NCI-H1105 treated with DMSO at 0.1 percent for 48 hours (cell line): ENCODE measurements around the gene SF3B1.
"Not testable (repeated sequence)": the region's sequence is repeated elsewhere in the genome, so short reads cannot be mapped to it uniquely, and the experiment has no call there.

ENCODE experiments used
- DNase-seq: peaks from one replicate; lab custom pipeline; 2025; lab: John Stamatoyannopoulos, UW

Gene SF3B1, protein sequence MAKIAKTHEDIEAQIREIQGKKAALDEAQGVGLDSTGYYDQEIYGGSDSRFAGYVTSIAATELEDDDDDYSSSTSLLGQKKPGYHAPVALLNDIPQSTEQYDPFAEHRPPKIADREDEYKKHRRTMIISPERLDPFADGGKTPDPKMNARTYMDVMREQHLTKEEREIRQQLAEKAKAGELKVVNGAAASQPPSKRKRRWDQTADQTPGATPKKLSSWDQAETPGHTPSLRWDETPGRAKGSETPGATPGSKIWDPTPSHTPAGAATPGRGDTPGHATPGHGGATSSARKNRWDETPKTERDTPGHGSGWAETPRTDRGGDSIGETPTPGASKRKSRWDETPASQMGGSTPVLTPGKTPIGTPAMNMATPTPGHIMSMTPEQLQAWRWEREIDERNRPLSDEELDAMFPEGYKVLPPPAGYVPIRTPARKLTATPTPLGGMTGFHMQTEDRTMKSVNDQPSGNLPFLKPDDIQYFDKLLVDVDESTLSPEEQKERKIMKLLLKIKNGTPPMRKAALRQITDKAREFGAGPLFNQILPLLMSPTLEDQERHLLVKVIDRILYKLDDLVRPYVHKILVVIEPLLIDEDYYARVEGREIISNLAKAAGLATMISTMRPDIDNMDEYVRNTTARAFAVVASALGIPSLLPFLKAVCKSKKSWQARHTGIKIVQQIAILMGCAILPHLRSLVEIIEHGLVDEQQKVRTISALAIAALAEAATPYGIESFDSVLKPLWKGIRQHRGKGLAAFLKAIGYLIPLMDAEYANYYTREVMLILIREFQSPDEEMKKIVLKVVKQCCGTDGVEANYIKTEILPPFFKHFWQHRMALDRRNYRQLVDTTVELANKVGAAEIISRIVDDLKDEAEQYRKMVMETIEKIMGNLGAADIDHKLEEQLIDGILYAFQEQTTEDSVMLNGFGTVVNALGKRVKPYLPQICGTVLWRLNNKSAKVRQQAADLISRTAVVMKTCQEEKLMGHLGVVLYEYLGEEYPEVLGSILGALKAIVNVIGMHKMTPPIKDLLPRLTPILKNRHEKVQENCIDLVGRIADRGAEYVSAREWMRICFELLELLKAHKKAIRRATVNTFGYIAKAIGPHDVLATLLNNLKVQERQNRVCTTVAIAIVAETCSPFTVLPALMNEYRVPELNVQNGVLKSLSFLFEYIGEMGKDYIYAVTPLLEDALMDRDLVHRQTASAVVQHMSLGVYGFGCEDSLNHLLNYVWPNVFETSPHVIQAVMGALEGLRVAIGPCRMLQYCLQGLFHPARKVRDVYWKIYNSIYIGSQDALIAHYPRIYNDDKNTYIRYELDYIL

DNA sequence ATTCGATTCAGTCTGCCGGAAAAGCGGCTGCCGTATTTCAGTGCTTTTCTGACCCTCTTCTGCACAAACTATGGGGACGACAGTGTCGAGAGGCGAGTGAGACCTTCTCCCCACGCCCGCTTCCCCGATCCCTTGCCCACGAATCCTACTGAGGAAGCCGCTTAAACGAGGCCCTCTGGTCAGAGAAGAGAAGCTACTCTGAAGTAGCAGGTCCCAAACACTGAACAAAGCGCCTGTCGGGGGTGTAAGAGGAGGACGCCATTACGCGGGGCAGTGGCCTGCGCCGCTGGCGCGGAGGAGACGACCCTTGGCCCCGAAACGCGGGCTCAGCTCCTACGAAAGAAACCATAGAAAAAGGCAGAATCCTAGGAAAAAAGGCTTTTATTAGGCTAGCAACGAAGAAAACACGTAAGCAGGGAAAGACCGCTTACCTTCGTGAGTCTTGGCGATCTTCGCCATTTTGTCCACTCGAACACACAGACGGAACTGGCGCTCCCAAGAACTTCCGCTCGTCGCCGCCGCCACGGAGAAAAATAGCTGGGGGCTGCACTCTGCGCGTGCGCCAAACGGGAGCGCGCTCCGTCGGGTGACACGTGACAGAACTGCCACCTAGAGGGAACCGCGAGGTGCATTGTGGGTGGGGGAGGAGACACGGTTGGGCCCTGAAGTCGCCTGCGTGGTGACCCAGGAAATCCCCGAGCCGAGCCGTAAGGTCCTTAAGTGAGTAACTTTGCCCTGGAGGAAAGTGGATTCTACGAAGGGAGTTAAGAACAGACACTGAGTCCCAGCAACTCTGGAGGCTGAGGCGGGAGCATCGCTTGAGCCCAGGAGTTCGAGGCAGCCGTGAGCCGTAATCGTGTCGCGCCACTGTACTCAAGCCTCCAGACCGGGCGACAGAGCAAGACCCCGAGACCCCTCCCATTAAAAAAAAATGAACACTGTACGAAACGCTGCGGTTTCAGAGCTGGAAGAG, at the start of gene SF3B1:
TSS of gene SF3B1 (minus strand) at position 488 of the 973 bp plus-strand sequence. CDS start at position 459, 29 bp downstream.
- peak; percentile 93 for DNase-seq

DNA sequence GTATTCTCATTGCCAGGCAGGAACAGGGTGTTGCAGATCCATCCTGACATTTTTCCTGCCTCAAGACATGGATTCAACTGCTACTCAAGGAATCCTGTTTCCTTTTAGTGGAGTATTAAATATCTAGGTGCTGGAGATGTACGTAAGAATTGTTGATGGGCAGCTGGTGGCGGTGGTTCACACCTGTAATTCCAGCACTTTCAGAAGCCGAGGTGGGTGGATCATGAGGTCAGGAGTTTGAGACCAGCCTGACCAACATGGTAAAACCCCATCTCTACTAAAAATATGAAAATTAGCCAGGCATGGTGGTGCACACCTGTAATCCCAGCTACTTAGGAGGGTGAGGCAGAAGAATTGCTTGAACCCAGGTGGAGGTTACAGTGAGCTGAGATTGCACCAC, 49.4 kb upstream of the SF3B1 start:
- not testable (repeated sequence) for DNase-seq

DNA sequence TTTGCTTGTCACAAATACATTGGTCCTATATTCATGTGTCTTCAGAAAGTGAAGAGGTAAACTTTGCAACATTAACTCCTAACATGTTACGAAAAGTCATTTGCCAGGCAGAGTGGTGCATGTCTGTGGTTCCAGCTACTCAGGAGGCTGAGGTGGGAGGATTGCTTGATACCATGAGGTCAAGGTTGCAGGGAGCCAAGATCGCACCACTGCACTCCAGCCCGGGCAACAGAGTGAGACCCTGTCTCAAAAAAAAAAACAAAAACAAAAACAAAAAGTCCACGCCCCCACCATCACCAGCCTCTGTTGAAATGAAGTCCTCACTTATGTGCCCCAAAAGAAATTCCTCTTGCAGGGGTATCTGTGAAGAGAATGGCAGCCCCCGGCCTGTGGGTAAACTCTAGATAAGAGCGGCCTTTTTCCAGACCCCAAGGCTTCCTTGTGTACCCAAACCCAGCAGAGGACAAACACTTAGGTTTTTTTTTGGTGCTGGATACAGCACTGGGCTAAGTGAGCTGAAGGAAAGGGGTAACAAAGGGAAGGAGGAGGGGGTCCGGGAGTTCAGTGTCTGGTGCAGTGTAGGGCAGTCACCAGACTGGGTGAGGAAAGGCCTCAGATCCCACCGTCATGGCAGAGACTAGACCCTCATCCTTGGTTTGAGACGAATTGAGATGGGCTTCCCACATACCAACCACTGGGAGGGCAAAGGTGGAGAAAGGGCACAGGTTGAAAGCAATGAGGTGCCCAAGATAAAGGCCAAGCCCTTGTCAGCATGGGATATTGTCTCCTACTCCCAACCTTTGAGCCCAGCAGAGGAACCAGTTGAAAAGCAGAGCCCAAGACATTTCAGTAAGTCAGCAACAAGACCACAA, 45.6 kb upstream of the SF3B1 start:
- DNase-seq, result no peak

DNA sequence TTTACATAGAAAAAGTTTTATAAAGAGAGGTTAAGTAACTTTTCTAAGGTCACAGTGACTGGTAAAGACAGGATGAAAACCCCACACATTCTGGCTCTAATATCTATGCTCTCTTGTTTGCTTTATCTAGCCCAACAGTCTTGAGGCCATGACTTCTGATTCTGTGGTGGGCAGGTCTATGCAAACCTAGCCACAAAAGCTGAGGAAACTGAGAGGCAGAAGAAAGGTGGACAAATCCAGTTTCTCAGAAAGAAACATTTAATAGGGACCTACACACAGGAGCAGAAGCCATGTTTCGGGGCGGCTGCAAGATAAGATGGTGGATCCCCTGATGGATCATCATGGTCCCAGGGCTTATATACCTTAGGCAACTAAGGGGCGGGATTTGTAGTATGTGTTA, 43.0 kb upstream of the SF3B1 start:
- no peak for DNase-seq

DNA sequence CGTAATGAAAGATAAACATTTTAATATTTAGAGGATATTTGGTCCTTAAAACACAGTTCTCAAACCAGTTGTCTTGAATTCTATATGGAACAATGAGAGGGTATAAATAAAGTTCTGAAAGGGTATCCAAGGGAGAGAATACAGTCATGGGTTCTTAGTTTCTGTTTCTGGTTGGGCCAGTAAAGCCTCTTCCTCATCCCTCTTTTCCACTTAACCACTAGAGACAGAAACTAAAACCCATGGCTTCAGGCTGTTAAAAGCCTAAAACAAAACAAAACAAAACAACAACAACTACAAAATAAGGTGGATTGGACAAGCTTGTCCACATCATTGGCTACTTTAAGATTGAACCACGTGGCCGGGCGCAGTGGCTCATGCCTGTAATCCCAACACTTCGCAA, 37.3 kb upstream of the SF3B1 start:
- DNase-seq, result no peak

DNA sequence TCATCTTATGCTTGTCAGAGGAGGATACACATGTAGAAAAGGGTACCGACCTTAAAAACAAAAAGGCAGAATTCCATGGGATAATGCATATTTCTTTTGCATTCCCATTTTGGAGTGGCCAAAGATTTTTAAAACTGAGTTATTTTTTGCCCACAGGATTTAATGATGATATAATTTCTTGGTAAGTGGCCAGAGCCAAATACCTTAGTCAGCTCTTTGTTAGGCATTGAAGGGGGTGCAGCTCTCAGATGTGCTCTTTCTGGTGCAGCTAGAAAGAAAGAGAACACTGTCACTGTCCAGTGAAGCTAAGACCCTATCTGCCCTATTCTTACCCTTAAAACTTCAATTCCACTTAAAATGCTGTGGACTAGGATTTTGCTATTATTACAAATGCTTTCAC, 29.3 kb upstream of the SF3B1 start:
- DNase-seq, result no peak

DNA sequence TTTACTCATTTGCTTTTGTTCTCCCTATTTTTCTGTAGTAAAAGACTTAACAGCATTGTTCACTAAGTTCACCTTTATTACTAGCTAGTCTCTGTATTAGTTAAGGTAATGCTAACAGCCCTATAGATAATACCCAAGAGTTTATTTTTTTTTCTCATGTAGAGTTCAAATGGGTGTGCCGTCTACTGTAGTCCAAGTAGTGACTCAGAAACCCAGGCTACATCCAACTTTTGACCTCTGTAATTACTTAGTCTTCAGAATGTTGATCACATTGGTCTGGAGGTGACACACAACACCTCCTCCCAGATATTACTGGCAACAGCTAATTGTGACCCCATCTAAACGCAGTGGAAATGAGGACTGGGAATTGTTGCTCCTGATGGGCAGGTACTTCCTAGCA, 26.2 kb upstream of the SF3B1 start:
- no peak for DNase-seq

DNA sequence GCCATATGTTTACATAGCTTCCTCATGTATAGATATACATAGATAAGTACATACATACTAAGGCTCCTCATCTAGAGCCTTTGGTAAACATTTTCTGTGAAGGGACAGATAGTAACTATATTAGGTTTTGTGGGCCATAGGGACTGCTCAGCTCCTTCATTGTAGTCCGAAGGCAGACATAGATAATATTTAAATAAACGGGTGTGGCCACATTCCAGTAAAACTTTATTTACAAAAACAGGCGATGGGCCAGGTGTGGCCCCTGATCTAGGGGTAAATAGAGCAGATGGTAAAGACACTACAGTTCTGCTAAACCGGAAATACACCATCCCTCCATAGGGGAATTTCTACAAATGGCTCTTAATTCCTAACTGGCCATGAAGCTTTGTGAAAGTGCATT, 25.8 kb upstream of the SF3B1 start:
- no peak for DNase-seq

DNA sequence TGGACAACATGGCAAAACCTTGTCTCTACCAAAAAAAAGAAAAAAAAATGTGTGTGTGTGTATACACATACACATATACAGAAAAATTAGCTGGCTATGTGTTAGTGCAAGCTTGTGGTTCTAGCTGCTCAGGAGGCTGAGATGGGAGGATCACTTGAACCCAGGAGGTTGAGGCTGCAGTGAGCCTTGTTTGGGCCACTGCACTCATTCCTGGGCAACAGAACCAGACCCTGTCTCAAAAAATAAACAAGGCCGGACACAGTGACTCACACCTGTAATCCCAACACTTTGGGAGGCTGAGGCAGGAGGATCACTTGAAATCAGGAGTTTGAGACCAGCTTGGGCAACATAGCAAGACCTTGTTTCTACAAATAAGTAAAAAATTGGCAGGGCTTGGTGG, 20.6 kb upstream of the SF3B1 start:
- no peak for DNase-seq

DNA sequence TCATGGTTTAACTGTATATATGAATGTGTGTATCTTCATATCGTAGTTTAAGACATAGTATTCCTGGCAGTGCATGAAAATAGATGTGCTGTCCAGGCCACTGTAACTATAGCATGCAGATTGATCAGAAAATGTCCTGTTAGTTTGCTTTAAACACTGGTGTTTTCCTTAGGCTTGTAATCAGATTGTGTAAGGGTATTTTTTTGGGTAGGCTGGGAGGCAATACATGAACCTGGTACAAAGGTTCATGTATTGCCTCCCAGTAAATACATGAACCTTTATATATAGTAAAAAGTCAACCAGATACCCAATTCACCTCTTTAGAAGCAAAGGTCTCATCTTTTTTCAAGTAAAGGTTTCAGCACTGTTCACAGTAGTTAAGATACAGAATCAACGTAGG, 20.1 kb upstream of the SF3B1 start:
- DNase-seq, result no peak

DNA sequence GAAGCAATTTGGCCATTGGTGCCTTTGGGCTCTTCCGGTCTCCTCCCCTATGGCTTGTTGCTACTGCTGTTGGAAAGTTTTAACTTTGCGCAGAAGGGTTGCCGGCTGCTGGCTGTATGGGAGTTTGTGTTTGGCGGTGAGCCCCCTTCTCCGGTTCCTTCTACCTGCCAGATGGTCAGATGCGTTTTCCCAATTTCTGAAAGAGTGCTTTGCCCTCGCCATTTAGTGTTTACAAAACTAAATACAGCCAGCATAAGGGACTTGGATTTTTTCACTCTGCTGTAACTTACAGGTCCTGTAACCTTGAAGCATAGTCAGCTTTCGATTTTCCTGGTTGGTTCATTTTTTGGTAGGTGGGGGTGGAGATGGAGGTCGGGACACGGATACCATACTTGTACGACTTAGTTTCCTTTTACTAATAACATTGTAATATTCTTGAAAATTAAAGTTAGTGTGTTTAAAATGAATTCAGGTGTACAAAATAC, 19.1 kb upstream of the SF3B1 start:
- DNase-seq, result no peak

DNA sequence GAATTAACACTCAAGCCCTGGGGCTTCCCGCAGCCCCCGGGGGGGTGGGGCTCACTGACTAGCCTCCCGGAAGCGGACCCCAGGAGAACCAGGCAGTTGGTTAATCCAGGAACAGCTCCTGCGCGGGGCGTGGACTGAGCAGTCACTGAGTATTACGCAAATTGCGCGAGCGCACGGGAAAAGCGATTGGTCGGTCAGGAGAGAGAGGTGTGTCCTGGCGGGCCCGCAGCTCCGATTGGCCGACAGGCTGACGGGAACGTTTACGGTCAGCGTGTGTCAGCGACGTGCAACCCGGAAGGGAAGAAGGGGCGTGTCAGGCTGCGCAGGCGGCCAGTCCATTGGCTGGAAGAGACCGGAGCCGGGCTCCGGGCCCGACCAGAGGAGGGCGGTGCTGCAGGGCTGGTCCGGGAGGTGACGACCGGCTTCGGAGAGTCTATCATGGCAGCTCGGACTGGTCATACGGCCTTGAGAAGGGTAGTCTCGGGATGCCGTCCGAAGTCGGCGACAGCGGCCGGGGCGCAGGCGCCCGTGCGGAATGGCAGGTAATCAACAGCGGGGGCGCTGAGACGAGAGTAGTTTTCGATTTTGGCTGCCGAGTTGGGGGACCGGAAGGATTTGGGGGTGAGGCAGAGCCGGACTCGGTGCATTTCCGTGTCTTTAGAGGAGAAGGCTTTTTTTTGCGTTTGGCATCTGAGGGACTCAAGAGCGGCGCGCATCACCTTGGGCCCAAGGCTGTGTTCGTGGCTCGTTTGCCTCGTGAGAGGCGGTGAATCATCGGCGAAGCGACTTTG, 18.5 kb upstream of the SF3B1 start, which contains the start of gene COQ10B:
TSS of gene COQ10B (plus strand) at position 430 of the 791 bp plus-strand sequence. CDS start at position 439, 9 bp downstream.
- DNase-seq, result peak; percentile 97

DNA sequence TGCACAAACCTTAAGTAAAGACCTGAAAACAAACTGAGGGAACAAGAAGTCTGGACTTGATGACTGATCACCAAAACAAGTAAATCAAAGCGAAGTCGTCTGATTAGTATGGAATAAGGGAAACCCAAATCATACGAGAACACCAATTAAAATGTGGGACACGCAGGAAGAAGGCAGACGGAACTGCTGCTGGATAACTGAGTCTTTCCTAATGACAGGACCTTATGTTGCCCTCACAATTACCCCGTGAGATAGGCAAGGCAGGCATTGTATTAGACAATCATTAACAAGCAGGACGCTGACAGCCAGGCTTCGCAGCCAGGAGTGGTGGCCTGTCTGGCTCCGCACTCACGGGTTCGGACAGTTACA, 17.9 kb upstream of the SF3B1 start:
- DNase-seq, result no peak

DNA sequence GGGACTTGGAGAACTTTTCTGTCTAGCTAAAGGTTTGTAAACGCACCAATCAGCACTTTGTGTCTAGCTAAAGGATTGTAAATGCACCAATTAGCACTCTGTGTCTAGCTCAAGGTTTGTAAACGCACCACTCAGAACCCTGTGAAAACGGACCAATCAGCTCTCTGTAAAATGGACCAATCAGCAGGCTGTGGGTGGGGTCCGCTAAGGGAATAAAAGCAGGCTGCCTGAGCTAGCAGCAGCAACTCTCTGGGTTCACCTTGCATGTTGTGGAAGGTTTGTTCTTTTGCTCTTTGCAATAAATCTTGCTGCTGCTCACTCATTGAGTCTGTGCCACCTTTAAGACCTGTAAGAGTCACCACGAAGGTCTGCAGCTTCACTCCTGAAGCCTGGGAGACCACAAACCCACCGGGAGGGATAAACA, 16.1 kb upstream of the SF3B1 start:
- DNase-seq, result not testable (repeated sequence)

DNA sequence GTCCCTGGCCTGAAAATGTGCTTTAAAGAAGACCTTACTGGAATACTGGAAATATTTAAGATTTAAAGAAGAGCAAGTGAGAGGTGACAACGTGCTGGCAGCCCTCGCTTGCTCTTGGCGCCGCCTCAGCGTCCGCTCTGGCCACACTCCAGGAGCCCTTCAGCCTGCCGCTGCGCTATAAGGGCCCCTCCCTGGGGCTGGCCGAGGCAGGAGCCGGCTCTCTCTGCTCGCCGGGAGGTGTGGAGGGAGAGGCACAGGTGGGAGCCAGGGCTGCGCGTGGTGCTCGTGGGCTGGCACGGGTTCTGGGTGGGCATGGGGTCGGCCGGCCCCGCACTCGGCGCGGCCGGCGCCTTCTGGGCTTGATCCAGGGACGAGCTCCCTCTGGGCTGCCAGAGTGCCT, 15.6 kb upstream of the SF3B1 start:
- DNase-seq, result no peak

DNA sequence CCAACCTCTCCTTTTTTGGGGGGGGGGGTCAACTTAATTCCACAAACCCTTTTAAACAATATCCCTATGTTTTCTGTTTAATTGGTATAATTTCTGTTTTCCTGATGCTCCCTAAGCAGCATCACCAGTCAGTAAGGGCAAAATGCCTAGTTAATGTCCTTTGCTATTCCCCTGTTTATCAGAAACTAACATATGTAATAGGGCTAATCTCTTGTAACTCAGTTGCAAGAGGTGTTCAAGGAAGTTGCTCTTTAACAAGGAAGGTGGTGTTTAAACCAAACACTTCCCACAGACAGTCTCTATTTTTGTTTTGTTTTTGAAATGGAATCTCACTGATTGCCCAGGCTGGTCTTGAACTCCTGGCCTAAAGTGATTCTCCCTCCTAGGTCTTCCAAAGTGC, 12.0 kb upstream of the SF3B1 start:
- DNase-seq, result no peak

DNA sequence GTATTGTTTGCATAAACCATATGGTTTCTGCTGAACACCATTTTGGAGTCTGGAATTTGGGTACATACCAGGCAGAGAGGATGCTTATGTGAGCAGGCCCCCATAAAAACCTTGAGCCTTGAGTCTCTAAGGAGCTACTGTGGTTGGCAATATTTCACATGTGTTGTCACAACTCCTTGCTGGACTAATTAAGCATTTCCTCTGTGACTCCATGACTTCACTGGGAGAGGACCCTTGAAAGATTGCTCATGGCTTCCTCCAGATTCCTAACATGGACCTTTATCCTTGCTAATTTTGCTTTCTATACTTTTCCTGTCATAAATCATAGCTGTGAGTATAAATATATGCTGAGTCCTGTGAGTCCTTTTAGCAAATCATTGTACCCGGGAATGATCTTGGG, 10.9 kb upstream of the SF3B1 start:
- DNase-seq, result no peak

DNA sequence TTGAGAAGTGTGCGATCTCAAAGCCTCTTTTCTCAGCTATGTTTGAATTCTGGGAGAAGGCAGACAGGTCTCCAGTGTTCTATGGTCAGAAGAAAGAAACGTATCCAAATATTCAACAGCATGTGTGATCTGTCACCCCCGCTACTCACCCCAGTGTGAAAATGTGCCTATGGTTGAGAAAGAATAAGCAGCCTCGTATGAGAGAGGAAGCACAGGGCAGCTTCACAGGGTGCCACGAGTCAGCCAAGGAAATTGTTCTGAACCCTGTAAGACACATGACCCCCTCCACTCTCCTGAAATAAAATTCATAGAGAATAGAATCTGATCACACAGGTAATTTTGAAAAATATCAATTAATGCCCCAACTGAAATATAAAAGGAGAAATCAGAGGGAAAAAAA, 8.0 kb upstream of the SF3B1 start:
- DNase-seq, result no peak

DNA sequence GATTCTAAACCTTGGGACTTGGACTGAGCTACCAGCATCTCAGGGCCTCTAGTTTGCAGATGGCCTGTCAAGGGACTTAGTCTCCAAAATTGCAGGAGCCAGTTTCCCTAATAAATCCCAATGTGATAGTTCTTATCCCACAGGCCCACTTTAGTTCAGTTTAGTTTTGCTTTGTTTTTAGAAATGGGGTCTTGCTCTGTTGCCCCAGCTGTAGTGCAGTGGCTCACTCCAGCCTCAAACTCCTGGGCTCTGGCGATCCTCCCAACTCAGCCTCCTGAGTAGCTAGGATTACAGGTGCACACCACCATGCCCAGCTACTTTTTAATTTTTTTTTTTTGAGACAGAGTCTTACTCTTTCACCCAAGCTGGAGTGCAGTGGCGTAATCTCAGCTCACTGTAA, 2.6 kb upstream of the SF3B1 start:
- no peak for DNase-seq
